Astrocyte (in vitro differentiated cells and primary cell): ENCODE results near the gene SUPT20HL1.

ENCODE experiments used
- EZH2 ChIP-seq: IDR thresholded peaks from 2 replicates; pipeline ENCODE4 v1.6.1; 2012; ENCODE audit warnings: mild to moderate bottlenecking, low read length, inconsistent platforms; ENCODE audit not compliant: insufficient read depth
- TF ChIP-seq, protein P1 (sequence below): IDR thresholded peaks from 2 replicates; pipeline ENCODE4 v1.5.1; 2011; ENCODE audit warnings: low read depth, mild to moderate bottlenecking, inconsistent platforms, low read length, moderate library complexity; ENCODE audit not compliant: insufficient read depth

DNA sequence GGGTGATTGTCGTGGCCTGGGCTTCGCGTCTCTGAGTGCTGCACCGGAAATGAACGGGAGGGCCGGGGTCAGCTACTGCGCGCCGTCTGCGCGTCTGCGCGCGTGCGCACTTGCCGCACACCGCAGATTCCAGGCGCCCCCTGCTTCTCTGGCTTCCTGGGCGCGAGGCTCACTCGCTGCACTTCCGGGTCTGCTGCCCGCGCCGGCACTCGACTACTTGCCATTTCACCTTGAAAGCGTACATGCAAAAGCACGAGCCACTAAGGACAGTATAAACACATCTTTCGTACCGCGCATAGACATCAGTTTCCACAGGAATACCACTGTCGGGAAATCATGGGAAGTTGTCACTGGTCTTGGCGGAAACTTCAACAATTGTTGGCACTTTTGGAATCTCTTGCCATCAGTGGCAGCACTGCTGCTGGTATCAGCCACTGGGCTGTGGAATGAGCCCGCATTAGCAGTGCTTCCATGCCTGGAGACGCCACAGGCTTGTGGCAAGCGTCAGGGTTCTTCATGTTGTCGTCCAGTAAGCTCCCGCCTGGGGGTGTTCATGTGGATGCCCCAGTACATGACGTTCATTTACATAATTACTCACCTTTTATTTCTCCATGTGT, 46.3 kb upstream of the SUPT20HL1 start, which contains the start of gene SUPT20HL2:
- TF ChIP-seq, protein P1, sequence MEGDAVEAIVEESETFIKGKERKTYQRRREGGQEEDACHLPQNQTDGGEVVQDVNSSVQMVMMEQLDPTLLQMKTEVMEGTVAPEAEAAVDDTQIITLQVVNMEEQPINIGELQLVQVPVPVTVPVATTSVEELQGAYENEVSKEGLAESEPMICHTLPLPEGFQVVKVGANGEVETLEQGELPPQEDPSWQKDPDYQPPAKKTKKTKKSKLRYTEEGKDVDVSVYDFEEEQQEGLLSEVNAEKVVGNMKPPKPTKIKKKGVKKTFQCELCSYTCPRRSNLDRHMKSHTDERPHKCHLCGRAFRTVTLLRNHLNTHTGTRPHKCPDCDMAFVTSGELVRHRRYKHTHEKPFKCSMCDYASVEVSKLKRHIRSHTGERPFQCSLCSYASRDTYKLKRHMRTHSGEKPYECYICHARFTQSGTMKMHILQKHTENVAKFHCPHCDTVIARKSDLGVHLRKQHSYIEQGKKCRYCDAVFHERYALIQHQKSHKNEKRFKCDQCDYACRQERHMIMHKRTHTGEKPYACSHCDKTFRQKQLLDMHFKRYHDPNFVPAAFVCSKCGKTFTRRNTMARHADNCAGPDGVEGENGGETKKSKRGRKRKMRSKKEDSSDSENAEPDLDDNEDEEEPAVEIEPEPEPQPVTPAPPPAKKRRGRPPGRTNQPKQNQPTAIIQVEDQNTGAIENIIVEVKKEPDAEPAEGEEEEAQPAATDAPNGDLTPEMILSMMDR, result no peak
- no peak for TF ChIP-seq EZH2
